Measurements from ENCODE around the gene MPND. TPM values are rescaled to one million over a fixed set of nuclear protein-coding genes. Genes with fewer than 3 reads are reported as not detected.

The MPND gene
- total and polyA plus RNA-seq, 2 of the 13 experiments (the other 11 are each of a cell fraction or from before 2014, with no cell fraction given), result 10.8 to 15.8 TPM

DNA sequence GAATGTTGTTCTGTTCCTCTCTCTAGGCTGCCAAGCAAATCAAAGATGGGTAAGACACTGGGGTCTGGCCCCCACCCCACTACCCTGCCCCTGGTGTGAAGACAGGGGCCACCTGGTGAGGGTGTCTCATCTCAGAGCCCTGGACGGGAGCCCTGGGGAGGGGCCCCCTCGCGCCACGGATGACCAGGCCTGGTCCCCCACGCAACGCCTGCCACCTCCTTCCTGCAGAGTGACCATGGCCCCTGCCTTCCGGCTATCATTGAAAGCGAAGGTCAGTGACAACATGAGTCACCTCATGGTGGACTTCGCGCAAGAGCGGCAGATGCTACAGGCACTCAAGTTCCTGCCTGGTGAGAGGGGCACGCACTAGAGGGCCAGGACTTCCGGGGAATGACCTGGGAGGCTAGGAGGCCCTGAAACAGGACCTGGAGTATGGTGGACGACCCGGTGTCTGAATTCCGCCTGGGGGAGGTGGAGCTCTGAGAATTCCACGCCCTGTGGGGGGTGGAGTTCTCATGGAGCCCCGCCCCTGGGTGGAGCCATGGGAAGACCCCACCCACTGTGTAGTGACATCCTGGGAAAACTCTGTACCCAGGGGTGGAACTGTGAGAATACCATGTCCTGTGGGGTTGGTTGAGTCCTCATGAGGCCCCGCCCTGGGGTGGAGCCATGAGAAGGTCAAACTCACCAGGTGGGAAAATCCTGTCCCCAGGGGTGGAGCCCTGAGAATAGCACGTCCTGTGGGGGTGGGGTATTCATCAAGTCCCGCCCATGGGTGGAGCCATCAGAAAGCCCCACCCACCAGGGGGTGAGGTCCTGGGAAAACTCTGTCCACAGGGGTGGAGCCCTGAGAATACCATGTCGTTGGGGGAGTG lies 32.9 kb upstream of the MPND start (continued):
- TF ChIP-seq, protein P1, sequence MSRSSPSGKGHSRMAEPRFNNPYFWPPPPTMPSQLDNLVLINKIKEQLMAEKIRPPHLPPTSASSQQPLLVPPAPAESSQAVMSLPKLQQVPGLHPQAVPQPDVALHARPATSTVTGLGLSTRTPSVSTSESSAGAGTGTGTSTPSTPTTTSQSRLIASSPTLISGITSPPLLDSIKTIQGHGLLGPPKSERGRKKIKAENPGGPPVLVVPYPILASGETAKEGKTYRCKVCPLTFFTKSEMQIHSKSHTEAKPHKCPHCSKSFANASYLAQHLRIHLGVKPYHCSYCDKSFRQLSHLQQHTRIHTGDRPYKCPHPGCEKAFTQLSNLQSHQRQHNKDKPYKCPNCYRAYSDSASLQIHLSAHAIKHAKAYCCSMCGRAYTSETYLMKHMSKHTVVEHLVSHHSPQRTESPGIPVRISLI (CRISPR knock-in tag; IDR thresholded peaks at IDR 0.05; ENCODE audit: borderline replicate concordance), result no peak
- TF ChIP-seq, protein P2, sequence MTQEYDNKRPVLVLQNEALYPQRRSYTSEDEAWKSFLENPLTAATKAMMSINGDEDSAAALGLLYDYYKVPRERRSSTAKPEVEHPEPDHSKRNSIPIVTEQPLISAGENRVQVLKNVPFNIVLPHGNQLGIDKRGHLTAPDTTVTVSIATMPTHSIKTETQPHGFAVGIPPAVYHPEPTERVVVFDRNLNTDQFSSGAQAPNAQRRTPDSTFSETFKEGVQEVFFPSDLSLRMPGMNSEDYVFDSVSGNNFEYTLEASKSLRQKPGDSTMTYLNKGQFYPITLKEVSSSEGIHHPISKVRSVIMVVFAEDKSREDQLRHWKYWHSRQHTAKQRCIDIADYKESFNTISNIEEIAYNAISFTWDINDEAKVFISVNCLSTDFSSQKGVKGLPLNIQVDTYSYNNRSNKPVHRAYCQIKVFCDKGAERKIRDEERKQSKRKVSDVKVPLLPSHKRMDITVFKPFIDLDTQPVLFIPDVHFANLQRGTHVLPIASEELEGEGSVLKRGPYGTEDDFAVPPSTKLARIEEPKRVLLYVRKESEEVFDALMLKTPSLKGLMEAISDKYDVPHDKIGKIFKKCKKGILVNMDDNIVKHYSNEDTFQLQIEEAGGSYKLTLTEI (CRISPR knock-in tag; conservative IDR thresholded peaks at IDR 0.05), result no peak
- TF ChIP-seq PHF5A (CRISPR knock-in tag; IDR thresholded peaks at IDR 0.05; ENCODE audit: low read depth, unreplicated experiment) (no peak), POLR2A (IDR thresholded peaks at IDR 0.05; ENCODE audit: insufficient read depth in 1 of 2, low read depth in 2 of 2, low read length in 2 of 2) (peak; percentile 63 to 66), SOX13 (IDR thresholded peaks at IDR 0.05) (no peak), SOX13 (CRISPR knock-in tag; conservative IDR thresholded peaks at IDR 0.05 in 1 of 2, IDR thresholded peaks at IDR 0.05 in 1 of 2) (peak in 1 of 2 experiments; percentile 66; a peak in 2 of 4 replicates), RBM22 (optimal IDR thresholded peaks at IDR 0.05; ENCODE audit: low read length) (no peak), WIZ (CRISPR knock-in tag; IDR thresholded peaks at IDR 0.05) (peak; percentile 82; the same call in 1 of the 2 replicates), ZFP90 (CRISPR knock-in tag; IDR thresholded peaks at IDR 0.05; ENCODE audit: borderline replicate concordance) (peak; percentile 41; the same call in 1 of the 2 replicates), NKX3-1 (CRISPR knock-in tag; IDR thresholded peaks at IDR 0.05) (peak; percentile 62; the same call in 1 of the 2 replicates), ZNF7 (CRISPR knock-in tag; IDR thresholded peaks at IDR 0.05) (no peak), KDM3A (CRISPR knock-in tag; IDR thresholded peaks at IDR 0.05; ENCODE audit: low read depth) (peak; percentile 81; the same call in 1 of the 2 replicates), ZFX (CRISPR knock-in tag; IDR thresholded peaks at IDR 0.05; ENCODE audit: low read depth) (peak; percentile 96), ARHGAP35 (CRISPR knock-in tag; IDR thresholded peaks at IDR 0.05; ENCODE audit: borderline replicate concordance) (0 out of 2 replicates have a peak, but pooled peaks have one; percentile 64), ZNF230 (CRISPR knock-in tag; IDR thresholded peaks at IDR 0.05) (no peak)
- TF ChIP-seq, protein P3, sequence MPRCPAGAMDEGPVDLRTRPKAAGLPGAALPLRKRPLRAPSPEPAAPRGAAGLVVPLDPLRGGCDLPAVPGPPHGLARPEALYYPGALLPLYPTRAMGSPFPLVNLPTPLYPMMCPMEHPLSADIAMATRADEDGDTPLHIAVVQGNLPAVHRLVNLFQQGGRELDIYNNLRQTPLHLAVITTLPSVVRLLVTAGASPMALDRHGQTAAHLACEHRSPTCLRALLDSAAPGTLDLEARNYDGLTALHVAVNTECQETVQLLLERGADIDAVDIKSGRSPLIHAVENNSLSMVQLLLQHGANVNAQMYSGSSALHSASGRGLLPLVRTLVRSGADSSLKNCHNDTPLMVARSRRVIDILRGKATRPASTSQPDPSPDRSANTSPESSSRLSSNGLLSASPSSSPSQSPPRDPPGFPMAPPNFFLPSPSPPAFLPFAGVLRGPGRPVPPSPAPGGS (CRISPR knock-in tag; IDR thresholded peaks at IDR 0.05), result peak; percentile 93
- TF ChIP-seq, protein P4, sequence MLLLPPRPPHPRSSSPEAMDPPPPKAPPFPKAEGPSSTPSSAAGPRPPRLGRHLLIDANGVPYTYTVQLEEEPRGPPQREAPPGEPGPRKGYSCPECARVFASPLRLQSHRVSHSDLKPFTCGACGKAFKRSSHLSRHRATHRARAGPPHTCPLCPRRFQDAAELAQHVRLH (CRISPR knock-in tag; IDR thresholded peaks at IDR 0.05; ENCODE audit: borderline replicate concordance, low read depth), result peak; percentile 90; the same call in 1 of the 2 replicates
- TF ChIP-seq, protein P5, sequence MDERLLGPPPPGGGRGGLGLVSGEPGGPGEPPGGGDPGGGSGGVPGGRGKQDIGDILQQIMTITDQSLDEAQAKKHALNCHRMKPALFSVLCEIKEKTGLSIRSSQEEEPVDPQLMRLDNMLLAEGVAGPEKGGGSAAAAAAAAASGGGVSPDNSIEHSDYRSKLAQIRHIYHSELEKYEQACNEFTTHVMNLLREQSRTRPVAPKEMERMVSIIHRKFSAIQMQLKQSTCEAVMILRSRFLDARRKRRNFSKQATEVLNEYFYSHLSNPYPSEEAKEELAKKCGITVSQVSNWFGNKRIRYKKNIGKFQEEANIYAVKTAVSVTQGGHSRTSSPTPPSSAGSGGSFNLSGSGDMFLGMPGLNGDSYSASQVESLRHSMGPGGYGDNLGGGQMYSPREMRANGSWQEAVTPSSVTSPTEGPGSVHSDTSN (CRISPR knock-in tag; IDR thresholded peaks at IDR 0.05), result no peak
- TF ChIP-seq, protein P6, sequence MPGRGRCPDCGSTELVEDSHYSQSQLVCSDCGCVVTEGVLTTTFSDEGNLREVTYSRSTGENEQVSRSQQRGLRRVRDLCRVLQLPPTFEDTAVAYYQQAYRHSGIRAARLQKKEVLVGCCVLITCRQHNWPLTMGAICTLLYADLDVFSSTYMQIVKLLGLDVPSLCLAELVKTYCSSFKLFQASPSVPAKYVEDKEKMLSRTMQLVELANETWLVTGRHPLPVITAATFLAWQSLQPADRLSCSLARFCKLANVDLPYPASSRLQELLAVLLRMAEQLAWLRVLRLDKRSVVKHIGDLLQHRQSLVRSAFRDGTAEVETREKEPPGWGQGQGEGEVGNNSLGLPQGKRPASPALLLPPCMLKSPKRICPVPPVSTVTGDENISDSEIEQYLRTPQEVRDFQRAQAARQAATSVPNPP (CRISPR knock-in tag; IDR thresholded peaks at IDR 0.05), result no peak
- TF ChIP-seq, protein P7, sequence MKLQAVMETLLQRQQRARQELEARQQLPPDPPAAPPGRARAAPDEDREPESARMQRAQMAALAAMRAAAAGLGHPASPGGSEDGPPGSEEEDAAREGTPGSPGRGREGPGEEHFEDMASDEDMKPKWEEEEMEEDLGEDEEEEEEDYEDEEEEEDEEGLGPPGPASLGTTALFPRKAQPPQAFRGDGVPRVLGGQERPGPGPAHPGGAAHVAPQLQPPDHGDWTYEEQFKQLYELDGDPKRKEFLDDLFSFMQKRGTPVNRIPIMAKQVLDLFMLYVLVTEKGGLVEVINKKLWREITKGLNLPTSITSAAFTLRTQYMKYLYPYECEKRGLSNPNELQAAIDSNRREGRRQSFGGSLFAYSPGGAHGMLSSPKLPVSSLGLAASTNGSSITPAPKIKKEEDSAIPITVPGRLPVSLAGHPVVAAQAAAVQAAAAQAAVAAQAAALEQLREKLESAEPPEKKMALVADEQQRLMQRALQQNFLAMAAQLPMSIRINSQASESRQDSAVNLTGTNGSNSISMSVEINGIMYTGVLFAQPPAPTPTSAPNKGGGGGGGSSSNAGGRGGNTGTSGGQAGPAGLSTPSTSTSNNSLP (IDR thresholded peaks at IDR 0.05; ENCODE audit: low read depth, low read length), result peak; percentile 17; the same call in 1 of the 2 replicates

Data from HepG2 (cell line).